Measurements from ENCODE around the gene POPDC2.

The POPDC2 gene

DNA sequence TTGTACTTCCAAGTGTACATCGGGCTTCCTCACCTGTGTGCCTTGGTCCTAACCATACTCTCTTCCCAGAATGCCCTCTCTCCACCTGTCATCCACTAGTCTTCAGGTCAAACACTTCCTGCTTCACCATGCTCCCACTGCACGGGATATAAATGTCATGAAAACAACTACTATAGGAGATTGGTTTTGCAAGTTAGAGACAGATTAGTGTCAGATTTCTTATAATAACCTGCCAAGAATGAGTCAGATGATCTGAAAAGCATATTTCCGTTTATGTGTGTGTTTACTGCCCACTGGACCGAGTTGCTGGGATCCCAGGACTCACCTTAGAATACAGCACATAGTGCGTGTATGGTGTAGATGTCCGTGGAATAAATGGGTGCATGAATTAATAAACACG is 41.3 kb downstream of the POPDC2 start (continued):
- TF ChIP-seq, protein P1, sequence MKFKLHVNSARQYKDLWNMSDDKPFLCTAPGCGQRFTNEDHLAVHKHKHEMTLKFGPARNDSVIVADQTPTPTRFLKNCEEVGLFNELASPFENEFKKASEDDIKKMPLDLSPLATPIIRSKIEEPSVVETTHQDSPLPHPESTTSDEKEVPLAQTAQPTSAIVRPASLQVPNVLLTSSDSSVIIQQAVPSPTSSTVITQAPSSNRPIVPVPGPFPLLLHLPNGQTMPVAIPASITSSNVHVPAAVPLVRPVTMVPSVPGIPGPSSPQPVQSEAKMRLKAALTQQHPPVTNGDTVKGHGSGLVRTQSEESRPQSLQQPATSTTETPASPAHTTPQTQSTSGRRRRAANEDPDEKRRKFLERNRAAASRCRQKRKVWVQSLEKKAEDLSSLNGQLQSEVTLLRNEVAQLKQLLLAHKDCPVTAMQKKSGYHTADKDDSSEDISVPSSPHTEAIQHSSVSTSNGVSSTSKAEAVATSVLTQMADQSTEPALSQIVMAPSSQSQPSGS (tag by site-specific recombination; IDR thresholded peaks at IDR 0.05; ENCODE audit: low read depth): no peak
- no peak for TF ChIP-seq ZNF223 (tag by site-specific recombination; IDR thresholded peaks at IDR 0.05)
- no peak for TF ChIP-seq HOXA7 (CRISPR knock-in tag; IDR thresholded peaks at IDR 0.05; ENCODE audit: borderline replicate concordance)
- TF ChIP-seq ZFP37 (tag by site-specific recombination; IDR thresholded peaks at IDR 0.05): no peak
- no peak for TF ChIP-seq ZNF24 (tag by site-specific recombination; IDR thresholded peaks at IDR 0.05)
- TF ChIP-seq ZNF521 (tag by site-specific recombination; IDR thresholded peaks at IDR 0.05): no peak
- no peak for TF ChIP-seq ZEB2 (tag by site-specific recombination; IDR thresholded peaks at IDR 0.05)
- no peak for TF ChIP-seq ZNF596 (tag by site-specific recombination; IDR thresholded peaks at IDR 0.05)

DNA sequence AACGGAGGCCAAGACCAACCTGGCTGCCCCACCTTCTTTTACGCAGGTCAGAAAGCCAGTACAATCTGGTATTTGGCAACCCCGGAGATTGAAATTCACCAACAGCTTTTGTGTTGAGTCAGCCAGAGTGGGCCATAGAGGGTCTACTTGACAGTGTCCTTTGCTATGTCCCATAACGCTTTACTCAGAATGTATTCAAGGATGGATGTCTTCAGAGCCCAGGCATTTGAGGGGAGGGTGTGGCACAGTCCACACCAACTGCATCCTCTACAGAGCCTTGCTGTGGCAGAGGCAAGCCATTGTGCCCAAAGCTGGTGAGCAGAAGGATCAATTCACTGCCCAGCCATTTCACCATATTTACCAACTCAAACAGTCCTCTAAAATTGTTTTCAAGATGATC is 44.3 kb downstream of the POPDC2 start:
- Histone ChIP-seq H3K27ac (ENCODE audit: extremely low read depth, low read depth, low read length) (no peak overlapping the region), H3K9me3 (ENCODE audit: control insufficient read depth, insufficient read depth, low read depth, low read length) (no peaks in the 10 kb centered on the region), H3K4me3 (ENCODE audit: low read depth, low read length) (no peak overlapping the region), H3K36me3 (ENCODE audit: control insufficient read depth in 2 of 2, insufficient read depth in 1 of 2, low read length in 2 of 2) (no peaks in the 10 kb centered on the region), H3K4me1 (ENCODE audit: control insufficient read depth, insufficient read depth, low read length) (no peaks in the 10 kb centered on the region)
- ChIA-PET POLR2A (no interaction called here), CTCF (no interaction called here)
- no peak for TF ChIP-seq YY2 (tag by site-specific recombination; IDR thresholded peaks at IDR 0.05)
- TF ChIP-seq, protein P2, sequence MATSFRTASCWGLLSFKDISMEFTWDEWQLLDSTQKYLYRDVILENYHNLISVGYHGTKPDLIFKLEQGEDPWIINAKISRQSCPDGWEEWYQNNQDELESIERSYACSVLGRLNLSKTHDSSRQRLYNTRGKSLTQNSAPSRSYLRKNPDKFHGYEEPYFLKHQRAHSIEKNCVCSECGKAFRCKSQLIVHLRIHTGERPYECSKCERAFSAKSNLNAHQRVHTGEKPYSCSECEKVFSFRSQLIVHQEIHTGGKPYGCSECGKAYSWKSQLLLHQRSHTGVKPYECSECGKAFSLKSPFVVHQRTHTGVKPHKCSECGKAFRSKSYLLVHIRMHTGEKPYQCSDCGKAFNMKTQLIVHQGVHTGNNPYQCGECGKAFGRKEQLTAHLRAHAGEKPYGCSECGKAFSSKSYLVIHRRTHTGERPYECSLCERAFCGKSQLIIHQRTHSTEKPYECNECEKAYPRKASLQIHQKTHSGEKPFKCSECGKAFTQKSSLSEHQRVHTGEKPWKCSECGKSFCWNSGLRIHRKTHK (tag by site-specific recombination; IDR thresholded peaks at IDR 0.05): no peak
- TF ChIP-seq GLI4 (tag by site-specific recombination; IDR thresholded peaks at IDR 0.05): no peak
- no peak for TF ChIP-seq ZNF664 (tag by site-specific recombination; IDR thresholded peaks at IDR 0.05)
- TF ChIP-seq ZNF792 (tag by site-specific recombination; IDR thresholded peaks at IDR 0.05): no peak

DNA sequence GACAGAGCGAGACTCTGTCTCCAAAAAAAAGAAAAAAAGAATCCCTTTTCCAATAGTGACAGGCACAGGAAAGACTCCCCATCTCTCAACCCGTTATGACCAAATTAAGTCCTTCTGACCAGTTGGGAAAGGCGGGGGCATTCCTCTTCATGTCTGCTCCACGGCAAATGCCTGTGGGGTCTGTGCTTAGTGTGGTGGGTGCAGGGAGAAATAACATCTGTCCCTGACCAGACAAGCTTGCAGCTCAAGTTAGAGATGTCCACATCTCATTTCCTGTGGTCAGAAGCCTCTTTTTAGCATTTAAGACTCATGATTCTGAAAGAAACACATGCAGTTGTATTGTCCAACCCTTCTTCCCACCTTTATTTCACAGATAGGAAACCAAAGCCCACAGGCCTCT is 46.5 kb downstream of the POPDC2 start:
- no peak for TF ChIP-seq TRIM28 (IDR thresholded peaks at IDR 0.05; ENCODE audit: borderline replicate concordance, low read length)
- TF ChIP-seq, protein P3, sequence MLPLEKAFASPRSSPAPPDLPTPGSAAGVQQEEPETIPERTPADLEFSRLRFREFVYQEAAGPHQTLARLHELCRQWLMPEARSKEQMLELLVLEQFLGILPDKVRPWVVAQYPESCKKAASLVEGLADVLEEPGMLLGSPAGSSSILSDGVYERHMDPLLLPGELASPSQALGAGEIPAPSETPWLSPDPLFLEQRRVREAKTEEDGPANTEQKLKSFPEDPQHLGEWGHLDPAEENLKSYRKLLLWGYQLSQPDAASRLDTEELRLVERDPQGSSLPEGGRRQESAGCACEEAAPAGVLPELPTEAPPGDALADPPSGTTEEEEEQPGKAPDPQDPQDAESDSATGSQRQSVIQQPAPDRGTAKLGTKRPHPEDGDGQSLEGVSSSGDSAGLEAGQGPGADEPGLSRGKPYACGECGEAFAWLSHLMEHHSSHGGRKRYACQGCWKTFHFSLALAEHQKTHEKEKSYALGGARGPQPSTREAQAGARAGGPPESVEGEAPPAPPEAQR (tag by site-specific recombination; IDR thresholded peaks at IDR 0.05): no peak
- no peak for TF ChIP-seq EGR2 (tag by site-specific recombination; IDR thresholded peaks at IDR 0.05; ENCODE audit: low read depth)
- no peak for TF ChIP-seq KLF9 (tag by site-specific recombination; IDR thresholded peaks at IDR 0.05; ENCODE audit: low read depth)
- TF ChIP-seq ZNF221 (tag by site-specific recombination; IDR thresholded peaks at IDR 0.05; ENCODE audit: borderline replicate concordance): no peak
- TF ChIP-seq, protein P4, sequence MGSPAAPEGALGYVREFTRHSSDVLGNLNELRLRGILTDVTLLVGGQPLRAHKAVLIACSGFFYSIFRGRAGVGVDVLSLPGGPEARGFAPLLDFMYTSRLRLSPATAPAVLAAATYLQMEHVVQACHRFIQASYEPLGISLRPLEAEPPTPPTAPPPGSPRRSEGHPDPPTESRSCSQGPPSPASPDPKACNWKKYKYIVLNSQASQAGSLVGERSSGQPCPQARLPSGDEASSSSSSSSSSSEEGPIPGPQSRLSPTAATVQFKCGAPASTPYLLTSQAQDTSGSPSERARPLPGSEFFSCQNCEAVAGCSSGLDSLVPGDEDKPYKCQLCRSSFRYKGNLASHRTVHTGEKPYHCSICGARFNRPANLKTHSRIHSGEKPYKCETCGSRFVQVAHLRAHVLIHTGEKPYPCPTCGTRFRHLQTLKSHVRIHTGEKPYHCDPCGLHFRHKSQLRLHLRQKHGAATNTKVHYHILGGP (tag by site-specific recombination; IDR thresholded peaks at IDR 0.05): no peak
- no peak for TF ChIP-seq ZNF600 (tag by site-specific recombination; IDR thresholded peaks at IDR 0.05)
- TF ChIP-seq ZBTB48 (tag by site-specific recombination; IDR thresholded peaks at IDR 0.05): no peak
- no peak for TF ChIP-seq ZNF843 (tag by site-specific recombination; IDR thresholded peaks at IDR 0.05)
- TF ChIP-seq ZNF768 (tag by site-specific recombination; IDR thresholded peaks at IDR 0.05): no peak
- ChIA-PET POLR2A (no interaction called here), CTCF (no interaction called here)
- H3K36me3 ChIP-seq (ENCODE audit: control insufficient read depth in 2 of 2, insufficient read depth in 1 of 2, low read length in 2 of 2): no peaks in the 10 kb centered on the region
- no peak overlapping the region for H3K27ac ChIP-seq (ENCODE audit: extremely low read depth, low read depth, low read length)
- no peaks in the 10 kb centered on the region for H3K9me3 ChIP-seq (ENCODE audit: control insufficient read depth, insufficient read depth, low read depth, low read length)
- H3K4me3 ChIP-seq (ENCODE audit: low read depth, low read length): no peak overlapping the region
- H3K4me1 ChIP-seq (ENCODE audit: control insufficient read depth, insufficient read depth, low read length): no peaks in the 10 kb centered on the region
